Mucosa of descending colon (tissue), 3 donors: ENCODE results near the gene TLR4. TPM values are rescaled to one million over a fixed set of nuclear protein-coding genes. Genes with fewer than 3 reads are reported as not detected.

ENCODE experiments used
- ATAC-seq: fragments of 200-7000 bp; cut with Tn5 transposase; one replicate; pipeline ENCODE4 v1.9.1; 2020; ENCODE audit warnings: mild to moderate bottlenecking, moderate library complexity
- DNase-seq, 3 donors: peaks; one replicate each; pipeline ENCODE4 v3.0.0-alpha.2; 2020
- H3K36me3 ChIP-seq: fragments of 200-600 bp; one replicate; pipeline ENCODE4 v1.8.0; 2021; ENCODE audit warnings: low read depth, mild to moderate bottlenecking
- H3K4me1 ChIP-seq: fragments of 200-600 bp; one replicate; pipeline ENCODE4 v1.8.0; 2021; ENCODE audit warnings: low read depth, mild to moderate bottlenecking
- H3K4me3 ChIP-seq: fragments of 200-600 bp; one replicate; pipeline ENCODE4 v1.8.0; 2021; ENCODE audit warnings: mild to moderate bottlenecking
- H3K9me3 ChIP-seq: fragments of 200-600 bp; one replicate; pipeline ENCODE4 v1.8.0; 2021; ENCODE audit warnings: mild to moderate bottlenecking
- intact Hi-C, 2 donors: fragments of 100-400 bp; cut with DNase I in 1 of 2; cut with micrococcal nuclease in 1 of 2; formaldehyde crosslinking; loops; one replicate each; pipeline versions ENCODE4 v1.11.0 to v1.11.1; 2022; cut with DNase I, micrococcal nuclease
- total RNA-seq, 3 donors: library from RNA; stranded (reverse); fragmentation: NEBNext Ultra II Directional in 2 of 3; extraction: Animal tissue kit (Norgen Biotek cat#: 25700) in 2 of 3; gene quantifications; one replicate each; pipeline versions ENCODE4 v1.2.1 to v1.2.4, GENCODE V29; 2021 to 2023
- TF ChIP-seq, protein P1 (sequence below): fragments of 200-600 bp; IDR thresholded peaks from one replicate; pipeline ENCODE4 v1.8.0; 2022; ENCODE audit warnings: antibody characterized with exemption, mild to moderate bottlenecking
- donor health status: DM: no; HTN: no; CAD: no; lungs with moderate emphysema.
- donor health status: DM: no; HTN: no; CAD: no.
- donor health status: DM: no; HTN: yes; CAD: no.

Gene TLR4
- total RNA-seq, 3 donors from 2014 or later = 6.9 to 16.1 (median 14.9) TPM

- ATAC-seq (no peak), DNase-seq (no peak)
- TF ChIP-seq, protein P1, sequence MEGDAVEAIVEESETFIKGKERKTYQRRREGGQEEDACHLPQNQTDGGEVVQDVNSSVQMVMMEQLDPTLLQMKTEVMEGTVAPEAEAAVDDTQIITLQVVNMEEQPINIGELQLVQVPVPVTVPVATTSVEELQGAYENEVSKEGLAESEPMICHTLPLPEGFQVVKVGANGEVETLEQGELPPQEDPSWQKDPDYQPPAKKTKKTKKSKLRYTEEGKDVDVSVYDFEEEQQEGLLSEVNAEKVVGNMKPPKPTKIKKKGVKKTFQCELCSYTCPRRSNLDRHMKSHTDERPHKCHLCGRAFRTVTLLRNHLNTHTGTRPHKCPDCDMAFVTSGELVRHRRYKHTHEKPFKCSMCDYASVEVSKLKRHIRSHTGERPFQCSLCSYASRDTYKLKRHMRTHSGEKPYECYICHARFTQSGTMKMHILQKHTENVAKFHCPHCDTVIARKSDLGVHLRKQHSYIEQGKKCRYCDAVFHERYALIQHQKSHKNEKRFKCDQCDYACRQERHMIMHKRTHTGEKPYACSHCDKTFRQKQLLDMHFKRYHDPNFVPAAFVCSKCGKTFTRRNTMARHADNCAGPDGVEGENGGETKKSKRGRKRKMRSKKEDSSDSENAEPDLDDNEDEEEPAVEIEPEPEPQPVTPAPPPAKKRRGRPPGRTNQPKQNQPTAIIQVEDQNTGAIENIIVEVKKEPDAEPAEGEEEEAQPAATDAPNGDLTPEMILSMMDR = no peak
- H3K36me3 ChIP-seq = no peaks in the 10 kb centered on the region
- H3K9me3 ChIP-seq = no peaks in the 10 kb centered on the region
- no peaks in the 10 kb centered on the region for H3K4me1 ChIP-seq
- intact Hi-C loops = no loop called here
- no peak overlapping the region for H3K4me3 ChIP-seq
Measured at GRCh38 chr9:117671468-117671867, 32.7 kb upstream of the TLR4 start.

DNA sequence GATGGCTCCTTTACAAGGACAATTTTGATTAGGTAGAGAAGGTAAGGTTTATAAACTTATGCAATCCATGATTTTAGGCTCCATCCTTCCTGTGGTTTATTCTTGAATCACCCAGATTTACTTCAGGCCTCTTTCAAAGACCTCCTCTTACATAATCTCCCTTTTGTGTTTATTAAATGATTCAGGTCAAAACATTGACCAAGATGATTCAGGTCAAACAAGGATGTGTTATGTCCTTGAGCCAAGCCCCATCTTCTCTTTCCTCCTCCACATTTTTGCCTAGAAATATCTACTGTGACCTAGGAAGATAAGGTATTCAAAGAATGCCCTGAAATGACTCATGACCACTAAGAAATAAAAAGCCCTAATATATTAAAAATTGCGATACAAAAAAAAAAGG is 31.8 kb upstream of the TLR4 start:
- intact Hi-C loops = no loop called here
- no peak overlapping the region for H3K4me3 ChIP-seq
- no peaks in the 10 kb centered on the region for H3K4me1 ChIP-seq
- no peak for ATAC-seq
- H3K36me3 ChIP-seq = no peaks in the 10 kb centered on the region
- no peak for DNase-seq
- TF ChIP-seq, protein P1 = no peak
- no peaks in the 10 kb centered on the region for H3K9me3 ChIP-seq

DNA sequence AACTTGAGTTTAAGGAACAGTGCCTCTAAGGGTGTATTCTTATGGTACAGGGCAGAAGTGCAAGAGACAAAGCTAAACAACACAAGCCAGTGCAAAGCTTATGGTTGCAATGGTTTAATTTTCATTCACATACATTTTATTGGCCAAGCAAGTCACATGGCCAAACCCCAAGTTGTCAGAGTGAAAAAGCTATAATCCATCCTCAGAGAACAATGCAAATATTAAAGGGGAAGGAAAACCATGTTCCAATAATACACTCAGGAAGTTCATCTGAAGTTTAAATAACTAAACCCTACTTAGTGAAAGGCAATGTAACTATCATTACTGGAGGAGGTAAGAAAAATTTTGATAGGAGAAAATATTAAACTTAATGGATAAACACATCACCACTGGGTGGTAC is 26.6 kb upstream of the TLR4 start:
- no peaks in the 10 kb centered on the region for H3K36me3 ChIP-seq
- H3K4me1 ChIP-seq = peaks cover 8% of the 10 kb centered on the region
- H3K9me3 ChIP-seq = no peaks in the 10 kb centered on the region
- intact Hi-C loops = no loop called here
- TF ChIP-seq, protein P1 = no peak
- DNase-seq = no peak
- ATAC-seq = no peak
- H3K4me3 ChIP-seq = no peak overlapping the region

DNA sequence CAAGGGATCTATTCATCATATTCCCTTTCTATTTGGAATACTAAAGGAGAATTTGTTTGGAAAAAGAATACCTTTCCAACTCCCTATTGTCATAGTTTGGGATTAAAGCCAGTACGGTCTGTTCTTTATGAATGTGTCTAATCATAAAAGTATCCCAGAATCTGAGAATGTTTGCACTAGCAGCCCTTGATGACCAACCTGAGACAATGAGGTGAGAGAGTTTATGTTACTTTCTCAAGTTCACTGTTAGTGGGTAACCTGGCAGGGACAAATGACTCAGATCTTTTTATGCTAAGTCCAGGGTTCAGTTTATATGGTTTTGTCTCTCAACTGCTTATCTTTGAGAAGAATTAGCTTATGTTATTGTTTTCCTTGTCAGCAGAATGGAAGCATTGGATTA is 25.3 kb upstream of the TLR4 start:
- H3K9me3 ChIP-seq = no peaks in the 10 kb centered on the region
- intact Hi-C loops = no loop called here
- peak; percentile 98 for ATAC-seq
- peaks cover 8% of the 10 kb centered on the region for H3K4me1 ChIP-seq
- TF ChIP-seq, protein P1 = no peak
- DNase-seq = peak in 1 of 3 donors; percentile 29
- H3K4me3 ChIP-seq = no peak overlapping the region
- H3K36me3 ChIP-seq = no peaks in the 10 kb centered on the region

DNA sequence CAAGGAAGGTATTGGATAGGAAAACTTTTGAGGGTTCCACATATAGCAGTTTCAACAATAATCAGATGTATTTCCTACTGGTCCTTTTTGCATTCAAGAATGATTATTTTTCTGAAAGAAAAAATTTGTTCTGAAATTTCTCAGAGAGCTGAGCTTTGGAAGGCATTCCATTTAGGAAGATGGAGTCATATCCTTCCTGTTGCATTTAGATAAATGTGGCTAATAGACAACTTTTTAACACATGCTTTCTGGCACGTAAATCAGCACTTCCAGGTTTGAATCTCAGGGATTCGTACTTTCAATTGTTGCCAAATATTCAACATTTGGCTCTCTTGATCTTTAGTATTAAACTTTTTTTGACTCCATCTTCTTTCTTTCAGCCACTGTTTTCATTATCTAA is 24.8 kb upstream of the TLR4 start:
- Histone ChIP-seq H3K4me1 (peaks cover 8% of the 10 kb centered on the region), H3K36me3 (no peaks in the 10 kb centered on the region), H3K9me3 (no peaks in the 10 kb centered on the region), H3K4me3 (no peak overlapping the region)
- DNase-seq (no peak), ATAC-seq (no peak)
- intact Hi-C loops = no loop called here
- TF ChIP-seq, protein P1 = no peak

GRCh38 chr9:117681888-117682287 is 22.3 kb upstream of the TLR4 start:
- ATAC-seq (no peak), DNase-seq (no peak)
- no peak overlapping the region for H3K4me3 ChIP-seq
- peaks cover 8% of the 10 kb centered on the region for H3K4me1 ChIP-seq
- intact Hi-C loops = no loop called here
- H3K36me3 ChIP-seq = no peaks in the 10 kb centered on the region
- H3K9me3 ChIP-seq = no peaks in the 10 kb centered on the region
- TF ChIP-seq, protein P1 = no peak
